ENCODE results near the gene NOS1AP.

NOS1AP gene

DNA sequence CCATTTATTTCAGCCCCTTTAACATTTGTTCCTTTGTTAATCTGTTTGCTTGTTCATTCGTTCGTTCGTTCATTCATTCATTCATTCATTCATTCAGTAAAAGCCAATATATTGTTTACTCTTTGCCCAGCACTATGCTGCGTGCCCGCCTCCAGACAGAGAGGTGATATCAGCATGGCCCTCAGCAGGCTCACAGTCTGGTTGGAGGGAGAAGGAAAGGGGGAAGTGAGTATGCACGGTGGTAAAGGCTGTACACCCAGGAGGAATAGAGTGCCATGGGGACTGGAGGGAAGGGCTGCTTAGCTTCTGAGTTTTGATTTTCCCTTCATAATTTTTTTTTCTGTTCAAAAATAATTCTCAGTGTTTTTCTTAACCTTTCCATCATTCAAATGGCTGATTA lies 144.7 kb downstream of the NOS1AP start:
- DNase-seq (ENCODE audit: low read depth in 2 of 3, low spot score in 2 of 3): no peak

- DNase-seq (ENCODE audit: low read depth in 2 of 3, low spot score in 2 of 3): no peak
These were observed 146.4 kb downstream of the NOS1AP start for GRCh38 chr1:162215902-162216301.

- DNase-seq (ENCODE audit: low read depth in 2 of 3, low spot score in 2 of 3): no peak
These were observed 147.1 kb downstream of the NOS1AP start for GRCh38 chr1:162216604-162217003.

- DNase-seq (ENCODE audit: low read depth in 2 of 3, low spot score in 2 of 3): no peak
These were observed 148.2 kb downstream of the NOS1AP start for GRCh38 chr1:162217706-162218105.

- DNase-seq (ENCODE audit: low read depth in 2 of 3, low spot score in 2 of 3): no peak
These were observed 149.1 kb downstream of the NOS1AP start for GRCh38 chr1:162218546-162218945.

DNA sequence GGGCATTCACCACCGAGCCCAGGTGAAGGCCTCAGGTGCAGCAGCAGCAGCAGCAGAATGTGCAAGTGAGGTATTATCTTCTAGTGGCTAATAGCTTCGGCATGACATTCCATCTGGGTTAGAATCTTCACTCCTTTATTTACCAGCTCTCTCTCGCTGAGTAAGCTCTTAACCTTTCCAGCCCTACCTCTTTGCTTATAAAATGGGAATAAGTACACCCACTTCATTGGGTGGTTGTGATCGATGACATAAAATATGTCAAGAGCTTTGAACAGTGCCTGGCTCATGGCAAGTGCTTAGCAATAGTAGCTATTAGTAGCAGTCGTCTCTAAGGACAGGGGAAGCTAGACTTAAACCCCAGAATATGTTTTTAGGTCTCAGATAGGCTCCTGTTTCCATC lies 149.5 kb downstream of the NOS1AP start:
- DNase-seq (ENCODE audit: low read depth in 2 of 3, low spot score in 2 of 3): no peak

DNA sequence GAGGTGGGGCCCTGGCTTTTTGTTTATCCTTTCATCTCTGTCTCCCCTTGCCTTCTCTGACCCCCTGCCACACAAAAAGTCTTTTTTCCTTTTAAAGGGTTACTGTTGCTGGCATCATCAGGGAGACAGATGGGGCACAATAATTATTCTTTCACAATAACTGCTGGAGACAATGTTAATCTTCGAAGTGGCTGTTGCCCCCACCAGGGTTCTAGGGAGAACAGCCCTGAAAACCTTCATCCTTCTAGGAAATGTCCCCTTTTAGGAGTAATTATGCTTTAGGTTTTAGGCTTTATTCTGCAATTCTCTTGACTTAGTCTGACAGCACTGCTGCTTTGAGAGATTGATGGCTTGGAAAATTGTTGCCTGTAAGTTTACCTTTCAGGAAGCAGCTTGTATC lies 150.0 kb downstream of the NOS1AP start:
- DNase-seq (ENCODE audit: low read depth in 2 of 3, low spot score in 2 of 3): no peak

DNA sequence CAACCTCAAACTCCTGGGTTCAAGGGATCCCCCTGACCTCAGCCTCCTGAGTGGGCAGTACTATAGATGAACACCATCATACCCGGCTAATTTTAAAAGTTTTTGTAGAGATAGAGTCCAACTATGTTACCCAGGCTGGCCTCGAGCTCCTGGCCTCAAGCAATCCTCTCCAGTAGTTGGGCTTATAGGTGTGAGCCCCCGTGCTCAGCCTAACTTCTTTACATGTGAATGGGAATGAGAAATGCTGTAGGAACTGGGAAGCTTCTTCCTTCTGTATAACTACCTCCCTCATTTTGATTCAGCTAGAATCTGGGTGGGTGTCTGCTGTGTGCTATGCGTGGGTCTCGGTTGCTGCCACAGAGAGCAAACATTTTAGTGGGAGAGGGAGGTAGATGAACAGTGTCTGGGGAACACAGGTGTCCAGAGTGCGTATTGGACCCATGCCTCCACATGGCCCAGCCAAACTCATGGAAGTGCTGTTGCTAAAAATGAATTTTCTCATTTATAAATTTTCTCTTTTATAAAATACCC lies 150.6 kb downstream of the NOS1AP start:
- DNase-seq (ENCODE audit: low read depth in 2 of 3, low spot score in 2 of 3): no peak

GRCh38 chr1:162222014-162222413 lies 152.5 kb downstream of the NOS1AP start:
- no peak for DNase-seq (ENCODE audit: low read depth in 2 of 3, low spot score in 2 of 3)

DNA sequence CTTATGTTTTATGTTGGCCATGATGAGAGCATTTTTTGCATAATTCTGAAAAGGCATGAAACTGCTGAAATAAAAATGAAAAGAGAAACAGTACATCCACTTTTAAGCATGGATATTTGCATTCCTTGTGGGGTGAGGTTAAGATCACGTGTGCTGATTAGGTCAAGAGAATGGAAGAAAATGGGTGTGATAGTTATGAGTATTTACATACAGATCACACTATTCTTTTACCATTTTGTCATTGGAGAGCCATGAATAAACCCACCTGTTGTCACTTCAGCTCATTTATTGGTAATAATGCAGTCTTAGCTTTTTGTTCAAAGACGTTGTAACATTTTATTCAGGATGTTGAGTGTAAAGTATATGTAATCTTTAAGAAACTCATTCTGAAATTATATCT lies 153.2 kb downstream of the NOS1AP start:
- no peak for DNase-seq (ENCODE audit: low read depth in 2 of 3, low spot score in 2 of 3)

DNA sequence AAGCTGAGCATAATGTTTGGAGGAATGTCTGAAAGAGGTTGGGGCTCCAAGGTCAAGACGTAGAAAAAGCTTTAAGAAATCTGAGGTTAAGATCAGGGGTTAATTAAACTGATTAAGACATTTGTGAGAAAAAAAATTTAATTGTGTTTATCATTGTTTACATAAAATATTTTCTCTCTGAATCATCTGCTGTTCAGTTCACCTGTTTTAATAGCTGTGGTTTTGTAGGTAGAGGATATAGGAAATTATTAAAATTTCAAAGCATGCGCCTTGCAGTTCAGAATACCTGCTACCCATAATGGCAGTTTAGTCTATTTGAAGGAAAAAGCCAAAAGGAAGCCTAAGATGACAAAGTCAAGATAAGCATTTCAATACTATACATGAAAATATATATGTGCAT lies 154.0 kb downstream of the NOS1AP start:
- no peak for DNase-seq (ENCODE audit: low read depth in 2 of 3, low spot score in 2 of 3)

DNA sequence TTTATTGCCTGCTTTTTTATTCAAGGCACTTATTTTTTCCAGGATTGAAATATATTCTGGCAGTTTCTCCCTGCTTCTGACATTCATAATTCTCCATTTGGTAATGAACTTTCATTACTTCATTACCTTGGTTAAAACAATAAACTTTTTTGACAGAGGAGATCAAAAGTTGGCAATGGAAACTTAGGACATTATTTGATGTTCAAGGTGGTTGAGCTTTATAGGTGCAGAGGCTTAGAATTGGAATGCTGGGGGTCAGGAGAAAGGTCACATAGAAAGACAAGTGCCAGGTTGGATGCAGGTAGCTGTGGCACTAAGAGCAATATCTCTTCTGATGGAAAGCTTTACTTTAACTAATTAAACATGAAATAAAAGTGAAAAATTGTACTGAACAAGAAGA lies 154.8 kb downstream of the NOS1AP start:
- no peak for DNase-seq (ENCODE audit: low read depth in 2 of 3, low spot score in 2 of 3)

- DNase-seq (ENCODE audit: low read depth in 2 of 3, low spot score in 2 of 3): no peak
These were observed 159.1 kb downstream of the NOS1AP start for GRCh38 chr1:162228586-162228985.

- no peak for DNase-seq (ENCODE audit: low read depth in 2 of 3, low spot score in 2 of 3)
These were observed 160.1 kb downstream of the NOS1AP start for GRCh38 chr1:162229549-162229948.

- no peak for DNase-seq (ENCODE audit: low read depth in 2 of 3, low spot score in 2 of 3)
These were observed 160.6 kb downstream of the NOS1AP start for GRCh38 chr1:162230096-162230495.

GRCh38 chr1:162230517-162230916 lies 161.0 kb downstream of the NOS1AP start:
- DNase-seq (ENCODE audit: low read depth in 2 of 3, low spot score in 2 of 3): no peak

GRCh38 chr1:162232034-162232711 lies 162.7 kb downstream of the NOS1AP start:
- DNase-seq (ENCODE audit: low read depth in 2 of 3, low spot score in 2 of 3): no peak

DNA sequence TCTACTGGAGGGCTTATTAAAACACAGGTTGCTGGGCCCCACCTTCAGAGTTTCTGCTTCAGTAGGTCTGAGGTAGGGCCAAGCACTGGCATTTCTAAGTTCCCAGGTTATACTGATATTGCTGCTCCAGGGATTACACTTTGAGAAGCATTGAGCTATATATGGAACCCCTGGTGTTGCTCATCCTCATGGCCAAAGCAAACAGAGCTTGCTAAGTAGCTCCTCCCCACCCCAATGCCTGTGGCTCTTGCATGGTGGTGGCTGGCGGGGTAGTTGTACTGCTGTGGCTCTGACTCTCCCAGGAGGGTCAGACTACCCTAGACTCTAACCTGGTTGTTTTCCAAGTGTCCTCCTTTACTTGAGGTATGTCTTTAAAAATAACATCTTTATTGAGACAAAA lies 163.6 kb downstream of the NOS1AP start:
- no peak for DNase-seq (ENCODE audit: low read depth in 2 of 3, low spot score in 2 of 3)

GRCh38 chr1:162233937-162234336 lies 164.4 kb downstream of the NOS1AP start:
- DNase-seq (ENCODE audit: low read depth in 2 of 3, low spot score in 2 of 3): no peak

- DNase-seq (ENCODE audit: low read depth in 2 of 3, low spot score in 2 of 3): no peak
These were observed 165.1 kb downstream of the NOS1AP start for GRCh38 chr1:162234571-162234970.

GRCh38 chr1:162235241-162235800 lies 165.8 kb downstream of the NOS1AP start:
- DNase-seq (ENCODE audit: low read depth in 2 of 3, low spot score in 2 of 3): no peak

DNA sequence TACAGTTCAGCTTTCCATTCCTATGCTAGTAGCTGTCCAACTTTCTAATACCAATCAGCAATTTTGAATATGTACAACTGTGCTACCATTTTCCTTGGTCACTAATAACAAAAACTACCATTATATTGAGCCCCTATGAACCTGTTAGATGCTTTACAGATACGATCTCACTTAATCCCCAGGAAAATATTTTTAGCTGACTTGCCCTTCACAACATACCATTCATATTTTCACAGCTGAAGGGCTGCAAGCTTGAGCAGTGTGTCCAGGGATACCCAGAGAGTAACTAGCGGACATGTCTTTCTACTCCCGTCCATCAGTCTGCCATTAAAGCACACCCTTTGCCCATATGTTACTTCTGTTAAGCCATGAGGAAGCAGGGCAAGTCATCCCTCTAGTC lies 166.7 kb downstream of the NOS1AP start:
- DNase-seq (ENCODE audit: low read depth in 2 of 3, low spot score in 2 of 3): no peak

- no peak for DNase-seq (ENCODE audit: low read depth in 2 of 3, low spot score in 2 of 3)
These were observed 167.1 kb downstream of the NOS1AP start for GRCh38 chr1:162236618-162237017.

Data from activated CD8-positive, alpha-beta memory T cell treated with anti-CD3 and anti-CD28 coated beads for 48 hours (primary cell).